HUDEP-2 (cell line): Measurements from ENCODE around the gene KISS1R.
A peak's percentile ranks its signal among the peaks of the same experiment; 100 is the strongest.
"Not testable (repeated sequence)": the region's sequence is repeated elsewhere in the genome, so short reads cannot be mapped to it uniquely, and the experiment has no call there.

ENCODE experiments used
- DNase-seq, 76 experiments: peaks; one replicate each; lab custom pipeline; 2025; ENCODE audit not compliant: unreplicated experiment in 76 of 76; lab: John Stamatoyannopoulos, UW

KISS1R gene

DNA sequence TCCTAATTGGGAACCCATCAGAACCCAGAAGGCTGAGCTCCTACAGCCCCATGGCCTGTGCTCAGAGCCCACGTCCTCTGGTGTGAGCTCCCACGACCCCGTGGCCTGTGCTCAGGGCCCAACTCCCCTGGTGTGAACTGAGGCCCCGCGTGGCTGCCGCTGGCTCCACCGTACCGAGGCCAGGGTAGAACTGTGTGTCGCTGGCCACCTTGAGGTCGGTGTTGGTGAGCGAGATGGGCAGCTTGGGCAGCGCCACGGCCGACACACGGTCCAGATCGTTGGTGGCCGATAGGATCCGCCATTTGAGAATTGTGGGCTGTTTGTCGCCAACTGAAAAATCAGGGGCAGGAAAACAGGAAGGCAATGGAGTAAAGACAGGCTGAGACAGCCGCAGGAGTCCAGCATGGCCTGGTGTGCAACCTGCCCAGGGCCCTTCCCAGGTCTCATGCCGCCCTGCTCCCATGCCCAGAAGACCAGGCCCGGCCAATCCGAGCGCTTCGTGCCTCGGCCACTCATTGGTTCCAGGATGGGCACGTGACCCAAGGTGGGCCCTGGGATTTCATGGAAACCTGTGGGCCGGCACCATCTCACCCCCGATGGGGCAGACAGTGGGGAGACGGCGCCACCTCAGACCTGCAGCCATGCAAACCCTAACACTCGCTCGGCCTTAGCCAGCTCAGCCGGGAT is 35.6 kb upstream of the KISS1R start:
- DNase-seq = no peak

DNA sequence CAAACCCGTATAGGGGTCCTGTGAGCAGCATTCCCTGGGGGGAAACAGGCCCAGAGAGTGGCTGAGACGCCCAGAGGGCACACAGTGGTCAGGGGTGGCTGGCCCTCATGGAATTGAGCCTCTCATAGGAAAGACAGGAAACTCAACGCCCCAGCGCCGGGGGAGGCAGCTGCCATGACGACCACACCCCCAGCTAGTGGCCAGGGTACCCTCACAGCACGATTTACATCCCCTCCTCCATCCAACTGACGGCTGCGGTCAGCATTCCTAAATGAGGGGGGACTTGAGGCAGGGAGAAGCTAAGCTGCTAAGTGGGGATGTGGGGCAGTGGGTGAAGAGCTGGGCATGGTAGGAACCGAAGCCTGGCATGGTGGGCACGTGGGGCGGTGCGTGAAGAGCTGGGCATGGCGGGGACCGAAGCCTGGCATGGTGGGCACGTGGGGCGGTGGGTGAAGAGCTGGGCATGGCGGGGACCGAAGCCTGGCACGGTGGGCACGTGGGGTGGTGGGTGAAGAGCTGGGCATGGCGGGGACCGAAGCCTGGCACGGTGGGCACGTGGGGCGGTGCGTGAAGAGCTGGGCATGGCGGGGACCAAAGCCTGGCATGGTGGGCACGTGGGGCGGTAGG is 34.1 kb upstream of the KISS1R start:
- no peak for DNase-seq

DNA sequence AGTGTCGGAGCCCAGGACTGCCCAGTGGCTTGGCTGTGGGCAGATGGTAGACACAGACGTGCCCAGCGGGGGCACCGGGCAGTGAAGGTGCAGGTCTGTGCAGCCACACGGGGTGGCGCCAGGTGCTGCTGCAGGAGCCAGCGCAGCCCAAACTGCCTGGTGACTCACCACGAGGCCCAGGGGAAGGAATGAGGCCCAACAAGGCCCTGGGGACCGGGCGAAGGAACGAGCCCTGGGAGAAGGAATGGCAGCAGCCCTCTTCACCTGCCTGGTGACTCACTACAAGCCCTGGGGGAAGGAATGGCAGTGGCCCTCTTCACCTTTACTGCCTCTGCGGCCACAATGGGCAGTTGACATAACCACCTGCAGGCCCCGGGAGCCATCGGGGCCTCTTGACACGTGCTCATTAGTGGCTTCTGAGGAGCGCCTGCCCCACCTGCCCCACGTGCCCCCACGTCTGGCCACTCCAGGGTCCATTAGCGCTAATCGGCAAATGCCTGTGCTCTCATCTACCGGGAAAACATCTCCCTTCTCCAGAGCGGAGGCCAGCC is 33.4 kb upstream of the KISS1R start:
- no peak for DNase-seq

DNA sequence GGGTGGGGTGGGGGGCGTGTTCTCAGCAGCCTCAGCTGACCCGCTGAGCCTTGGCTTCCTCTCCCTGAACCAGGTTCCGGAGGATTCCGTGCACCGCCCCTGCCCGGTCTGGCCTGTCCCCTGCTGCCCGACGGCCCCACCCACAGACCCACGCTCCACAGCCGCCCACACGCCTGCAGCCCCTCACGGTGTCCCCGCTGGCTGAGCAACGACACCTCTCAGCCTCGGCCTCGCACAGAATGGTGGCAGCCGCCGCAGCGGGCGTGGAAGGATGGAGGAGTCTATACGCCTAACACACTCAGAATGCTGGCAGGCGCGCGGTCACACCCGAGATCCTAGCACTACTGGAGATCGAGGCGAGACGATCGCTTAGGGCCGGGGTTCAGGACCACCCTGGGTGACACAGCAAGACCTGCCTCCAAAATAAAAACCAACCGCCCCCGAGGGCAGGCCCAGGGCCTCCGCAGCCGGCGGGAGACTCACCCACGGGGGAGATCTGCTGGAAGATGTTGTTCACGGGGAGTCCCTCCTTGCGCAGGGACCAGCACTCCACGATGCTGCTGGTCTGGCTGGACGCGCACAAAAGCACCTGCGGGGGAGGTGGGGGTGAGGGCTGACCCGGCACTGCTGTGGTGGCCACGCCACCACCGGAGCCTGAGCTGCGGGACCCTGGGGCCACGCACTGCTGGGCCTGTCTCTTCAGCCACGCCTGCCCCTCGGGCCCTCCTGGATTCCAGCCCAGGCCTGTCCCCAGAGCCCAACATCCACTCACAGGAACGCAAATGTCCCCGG is 32.5 kb upstream of the KISS1R start:
- no peak for DNase-seq

DNA sequence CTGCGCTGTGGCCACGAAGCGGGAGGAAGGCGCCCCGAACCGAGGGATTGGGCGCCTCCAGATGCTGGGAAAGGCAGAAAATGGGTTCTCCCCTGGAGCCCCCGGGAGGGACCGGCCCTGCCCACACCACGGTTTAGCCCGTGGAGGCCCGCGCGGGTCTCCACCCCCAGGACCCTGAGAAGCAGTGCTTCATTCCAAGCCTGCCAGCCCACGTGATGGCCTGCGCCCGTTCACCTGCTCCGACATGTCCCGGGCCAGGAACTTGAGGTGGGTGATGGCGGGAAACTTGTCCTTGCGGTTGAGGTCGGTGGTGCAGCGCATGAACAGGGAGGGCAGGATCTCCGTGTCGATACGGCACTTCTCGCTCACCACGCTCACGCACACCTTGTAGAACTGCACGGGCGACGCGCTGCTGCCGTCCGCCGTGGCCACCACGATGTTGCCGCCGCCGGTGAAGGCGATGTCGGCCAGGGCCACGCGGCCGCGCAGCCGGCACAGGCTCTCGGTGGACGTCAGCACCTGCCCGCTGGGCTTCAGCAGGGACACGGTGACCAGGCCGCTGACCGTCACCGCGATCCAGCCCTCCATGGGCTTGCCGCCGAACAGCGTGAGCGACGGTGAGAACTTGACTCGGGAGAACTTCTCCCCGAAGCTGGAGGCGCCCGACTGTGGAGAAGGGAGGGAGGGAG is 31.5 kb upstream of the KISS1R start:
- no peak for DNase-seq

DNA sequence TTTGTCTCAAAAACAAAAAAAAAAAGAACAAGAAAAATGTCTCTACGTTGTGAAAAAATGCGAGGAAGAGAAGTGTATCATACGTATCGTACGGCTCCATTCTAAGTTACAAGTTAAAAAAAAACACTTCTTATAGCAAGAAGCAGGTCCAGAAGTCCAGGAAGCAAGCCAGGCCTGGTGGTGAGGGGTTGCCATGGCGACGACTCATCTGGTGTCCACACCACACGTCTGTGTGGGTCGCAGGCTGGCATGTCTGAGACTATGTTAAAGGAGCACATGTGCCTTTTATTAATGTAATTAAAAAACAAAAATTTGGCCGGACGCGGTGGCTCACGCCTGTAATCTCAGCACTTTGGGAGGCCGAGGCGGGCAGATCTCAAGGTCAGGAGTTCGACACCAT is 30.1 kb upstream of the KISS1R start:
- no peak for DNase-seq

DNA sequence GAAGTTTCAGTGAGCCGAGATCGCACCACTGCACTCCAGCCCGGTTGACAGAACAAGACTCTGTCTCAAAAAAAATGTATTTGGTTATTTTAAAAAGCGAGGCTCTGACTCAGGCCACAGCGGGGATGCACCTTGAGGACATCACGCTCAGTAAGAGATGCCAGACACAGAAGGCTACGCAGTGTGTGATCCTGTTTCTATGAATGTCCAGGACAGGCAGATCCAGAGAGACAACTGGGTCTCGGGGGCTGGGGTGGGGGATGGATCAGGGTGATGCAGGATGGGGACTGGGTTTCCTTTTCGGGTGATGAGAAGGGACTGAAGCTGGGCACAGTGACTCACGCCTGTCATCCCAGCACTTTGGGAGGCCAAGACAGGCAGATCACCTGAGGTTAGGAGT is 29.5 kb upstream of the KISS1R start:
- DNase-seq = no peak

DNA sequence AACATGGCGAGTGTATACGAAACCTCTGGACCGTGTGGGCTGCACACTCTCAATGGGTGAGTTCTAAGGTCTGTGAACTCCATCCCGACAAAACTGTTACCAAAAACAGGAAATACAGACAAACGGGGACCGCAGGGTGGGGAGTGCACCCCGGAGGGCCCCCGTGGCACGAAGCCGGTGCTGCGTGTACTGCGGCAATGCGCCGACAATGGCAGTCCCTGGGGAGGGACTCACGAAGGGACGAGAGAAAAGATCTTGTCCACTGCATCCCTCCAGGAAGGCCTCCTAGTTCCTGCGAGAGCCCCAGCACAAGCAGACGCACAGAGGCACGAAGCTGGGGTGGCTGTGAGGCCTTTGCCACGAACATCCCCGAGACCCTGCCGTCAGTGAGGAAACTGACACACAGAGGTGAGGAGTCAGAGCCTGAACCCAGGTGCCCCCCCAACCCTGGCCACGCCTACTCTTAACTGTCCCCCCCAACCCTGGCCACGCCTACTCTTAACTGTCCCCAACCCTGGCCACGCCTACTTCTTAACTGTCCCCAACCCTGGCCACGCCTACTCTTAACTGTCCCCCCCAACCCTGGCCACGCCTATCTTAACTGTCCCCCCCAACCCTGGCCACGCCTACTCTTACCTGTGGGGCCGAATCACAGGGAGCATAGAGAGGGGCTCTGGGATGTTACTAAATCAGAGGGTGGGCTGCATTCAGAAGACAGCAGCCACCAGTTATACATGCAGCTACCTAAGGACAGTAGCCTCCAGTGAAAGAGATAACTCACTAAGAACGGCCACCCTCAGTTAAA is 28.4 kb upstream of the KISS1R start:
- peak in 54 of 76 experiments; percentile 16 to 79 (median 60) for DNase-seq

DNA sequence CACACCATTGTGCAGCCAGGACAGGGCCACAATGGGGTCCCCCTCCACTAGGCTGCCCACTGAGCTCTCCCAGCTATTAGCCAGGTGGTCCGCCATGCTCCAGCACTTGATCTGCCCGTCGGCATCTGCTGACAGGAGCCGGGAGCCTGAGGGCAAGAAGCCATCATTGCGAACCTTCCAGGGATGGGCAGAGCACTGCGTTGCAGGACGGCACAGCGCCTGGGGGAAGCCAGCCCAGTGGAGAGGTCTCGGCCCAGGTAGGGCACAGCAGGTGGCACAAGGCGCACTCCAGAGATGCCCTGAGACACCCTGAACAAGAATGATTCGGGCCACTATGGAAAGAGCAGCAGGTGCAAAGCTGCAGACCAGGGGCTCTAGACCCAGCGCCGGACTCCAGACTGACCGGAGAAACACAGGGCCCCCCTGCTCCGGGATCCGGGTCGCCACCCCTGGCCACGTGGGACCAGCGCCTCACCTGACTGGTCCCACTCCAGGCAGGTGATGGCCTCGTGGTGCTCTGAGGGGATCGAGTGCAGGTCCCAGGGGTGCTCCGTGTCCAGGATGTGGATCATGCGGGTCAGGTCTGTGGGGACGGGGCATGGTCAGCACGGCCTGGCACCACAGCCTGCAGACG is 27.4 kb upstream of the KISS1R start:
- DNase-seq = no peak

DNA sequence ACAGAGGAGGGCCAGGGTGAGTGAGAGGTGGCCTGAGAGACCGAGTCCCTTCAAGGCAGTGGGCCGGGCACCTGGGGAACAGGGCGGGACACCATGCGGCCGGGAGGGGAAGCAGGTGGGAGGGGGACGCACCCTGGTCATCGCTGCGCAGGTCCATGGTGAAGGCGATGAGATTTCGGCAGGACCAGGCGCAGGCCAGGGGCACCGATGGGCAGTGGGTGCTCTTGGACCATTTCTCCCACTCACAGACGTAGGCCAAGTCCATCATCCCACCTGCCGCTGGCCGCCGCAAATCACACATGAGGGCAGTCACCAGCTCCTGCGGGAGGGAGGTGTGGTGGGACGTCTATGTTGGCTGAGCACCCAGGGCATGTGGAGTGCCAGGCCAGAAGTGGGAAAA is 26.3 kb upstream of the KISS1R start:
- DNase-seq = no peak

DNA sequence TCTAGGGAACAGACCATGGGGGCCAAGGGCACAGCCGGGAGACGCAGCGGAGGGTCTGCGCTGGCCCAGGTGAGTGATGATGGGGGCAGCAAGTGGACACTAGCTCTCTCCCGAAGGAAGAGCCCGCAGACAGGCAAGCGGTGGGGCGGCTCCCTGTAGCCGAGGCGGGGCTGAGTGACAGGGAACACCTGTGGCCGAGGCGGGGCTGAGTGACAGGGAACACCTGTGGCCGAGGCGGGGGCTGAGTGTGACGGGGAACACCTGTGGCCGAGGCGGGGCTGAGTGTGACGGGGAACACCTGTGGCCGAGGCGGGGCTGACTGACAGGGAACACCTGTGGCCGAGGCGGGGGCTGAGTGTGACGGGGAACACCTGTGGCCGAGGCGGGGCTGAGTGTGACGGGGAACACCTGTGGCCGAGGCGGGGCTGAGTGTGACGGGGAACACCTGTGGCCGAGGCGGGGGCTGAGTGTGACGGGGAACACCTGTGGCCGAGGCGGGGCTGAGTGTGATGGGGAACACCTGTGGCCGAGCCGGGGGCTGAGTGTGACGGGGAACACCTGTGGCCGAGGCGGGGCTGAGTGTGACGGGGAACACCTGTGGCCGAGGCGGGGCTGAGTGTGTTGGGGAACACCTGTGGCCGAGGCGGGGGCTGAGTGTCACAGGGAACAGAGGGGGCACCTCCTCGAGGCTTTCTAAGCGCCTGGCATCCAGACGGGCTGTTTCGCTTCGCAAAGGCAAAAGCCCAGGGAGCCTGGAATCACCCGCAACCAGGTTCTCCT is 25.5 kb upstream of the KISS1R start:
- DNase-seq = not testable (repeated sequence)

DNA sequence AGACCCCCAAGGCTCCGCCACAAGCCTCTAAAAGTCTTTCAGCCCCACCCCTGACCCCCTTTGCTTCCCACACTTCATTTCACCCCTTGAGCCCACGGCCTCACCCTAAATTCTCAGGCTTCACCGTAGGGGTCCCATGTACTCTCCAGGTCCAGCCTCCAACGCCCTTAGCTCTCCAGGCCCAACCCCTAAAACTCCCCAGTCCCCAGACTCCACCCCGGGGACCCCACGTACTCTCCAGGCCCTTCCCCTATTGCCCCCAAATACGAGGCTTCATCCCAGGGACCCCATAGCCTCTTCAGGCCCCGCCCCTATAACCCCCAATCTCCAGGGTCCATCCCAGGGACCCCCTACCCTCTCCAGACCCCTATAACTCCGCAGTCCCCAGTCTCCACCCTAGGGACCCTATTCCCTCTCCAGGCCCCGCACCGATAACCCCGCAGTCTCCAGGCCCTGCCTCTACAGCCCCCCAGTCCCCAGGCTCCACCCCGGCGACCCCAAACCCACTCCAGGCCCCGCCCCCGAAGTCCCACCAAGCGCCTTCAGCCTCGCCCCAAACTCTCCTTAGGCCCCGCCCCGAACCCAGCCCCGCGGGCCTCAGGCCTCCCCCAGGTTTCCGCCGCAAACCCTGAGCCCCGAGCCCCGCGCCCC is 24.8 kb upstream of the KISS1R start:
- peak in 11 of 76 experiments; percentile 23 to 56 (median 48) for DNase-seq

DNA sequence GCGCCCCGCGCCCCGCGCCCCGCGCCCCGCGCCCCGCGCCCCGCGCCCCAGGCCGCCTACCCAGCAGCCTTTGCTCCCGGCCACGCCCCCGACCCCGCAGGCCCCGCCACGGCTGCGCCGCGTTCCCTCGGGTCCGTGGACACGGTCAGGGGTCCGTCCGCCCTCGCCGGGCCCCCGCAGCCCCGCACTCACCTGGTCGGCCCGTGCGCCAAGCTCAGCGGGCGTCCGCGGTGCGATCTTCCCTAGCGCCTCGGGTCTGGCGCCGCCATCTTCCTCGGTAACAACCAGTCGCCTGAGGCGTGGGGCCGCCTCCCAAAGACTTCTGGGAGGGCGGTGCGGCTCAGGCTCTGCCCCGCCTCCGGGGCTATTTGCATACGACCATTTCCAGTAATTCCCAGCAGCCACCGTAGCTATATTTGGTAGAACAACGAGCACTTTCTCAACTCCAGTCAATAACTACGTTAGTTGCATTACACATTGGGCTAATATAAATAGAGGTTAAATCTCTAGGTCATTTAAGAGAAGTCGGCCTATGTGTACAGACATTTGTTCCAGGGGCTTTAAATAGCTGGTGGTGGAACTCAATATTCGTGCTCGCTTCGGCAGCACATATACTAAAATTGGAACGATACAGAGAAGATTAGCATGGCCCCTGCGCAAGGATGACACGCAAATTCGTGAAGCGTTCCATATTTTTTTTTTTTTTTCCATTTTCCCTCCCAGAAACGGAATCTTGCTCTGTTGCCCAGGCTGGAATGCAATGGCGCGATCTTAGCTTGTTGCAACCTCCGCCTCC is 24.0 kb upstream of the KISS1R start, which contains the start of the genes MED16 and RNU6-9:
Gene MED16, minus strand, starts transcription at position 294 of the 796 bp plus-strand sequence. CDS start 2,056 bp downstream, outside the sequence.
Gene RNU6-9, plus strand, starts transcription at position 591 of the 796 bp plus-strand sequence.
- peak in 72 of 76 experiments; percentile 61 to 96 (median 91) for DNase-seq

DNA sequence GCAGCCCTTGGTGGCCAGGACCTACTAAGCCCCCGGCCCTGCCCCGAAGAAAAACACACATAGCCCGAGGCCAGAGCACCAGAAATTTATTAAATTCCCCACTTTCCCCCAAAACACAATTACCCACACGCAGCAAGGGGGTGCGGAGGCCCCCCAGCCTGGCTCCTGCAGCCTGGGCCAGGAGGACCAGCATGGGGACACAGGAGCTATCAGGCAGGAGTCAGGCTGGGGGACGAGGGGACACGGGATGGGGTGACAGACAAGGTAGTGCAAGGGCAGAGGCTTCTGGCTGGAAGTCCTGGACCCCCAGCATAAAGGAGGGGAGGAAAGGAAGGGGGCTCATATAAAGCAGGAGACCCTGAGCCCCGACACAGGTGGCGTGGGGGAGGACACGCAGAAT is 20.7 kb upstream of the KISS1R start:
- DNase-seq = no peak

DNA sequence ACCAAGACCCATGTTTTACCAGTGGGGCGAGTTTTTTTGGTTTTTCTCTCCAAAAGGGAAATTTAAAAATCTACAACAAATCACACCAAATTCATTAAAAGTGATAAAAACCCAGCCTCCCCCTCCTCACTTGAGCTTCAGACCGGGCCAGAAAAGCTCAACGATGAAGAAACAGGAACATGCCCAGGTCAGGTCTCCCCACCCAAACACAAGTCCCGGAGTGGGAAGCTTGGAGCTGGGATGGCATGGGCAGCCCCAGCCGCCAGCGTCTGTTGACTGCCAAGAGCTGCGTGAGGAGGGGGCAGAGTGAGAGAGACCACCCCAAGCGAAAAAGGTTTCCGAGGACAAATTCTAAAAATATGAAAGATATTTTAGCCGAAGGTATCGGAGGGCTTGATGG is 20.1 kb upstream of the KISS1R start:
- no peak for DNase-seq

DNA sequence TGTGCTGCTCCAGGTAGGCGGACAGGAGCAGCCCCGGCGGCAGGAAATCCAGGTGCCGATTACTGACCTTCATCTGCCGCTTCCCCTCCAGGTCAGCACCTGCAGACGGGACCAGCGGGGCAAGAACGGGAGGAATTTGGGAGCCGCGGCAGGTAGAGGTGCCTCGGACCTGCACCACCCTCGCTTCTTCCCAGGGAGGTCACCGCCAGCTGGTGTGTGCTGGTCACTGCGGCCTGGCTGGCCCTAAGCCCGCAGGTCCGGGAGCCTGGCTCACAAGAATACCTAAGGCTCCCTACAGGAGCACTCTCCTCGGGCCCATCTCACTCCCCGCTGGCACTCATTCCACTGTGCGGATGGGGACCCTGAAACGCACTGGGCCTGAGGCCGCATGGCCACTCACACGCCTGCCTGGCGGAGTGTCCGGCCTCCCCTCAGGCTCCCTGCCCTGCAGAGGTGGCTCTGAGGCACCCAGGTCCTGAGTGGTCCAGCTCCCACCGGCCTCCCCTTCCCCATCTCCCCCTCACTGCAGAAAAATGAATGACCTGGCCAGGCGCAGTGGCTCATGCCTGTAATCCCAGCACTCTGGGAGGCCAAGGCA is 19.6 kb upstream of the KISS1R start:
- no peak for DNase-seq

DNA sequence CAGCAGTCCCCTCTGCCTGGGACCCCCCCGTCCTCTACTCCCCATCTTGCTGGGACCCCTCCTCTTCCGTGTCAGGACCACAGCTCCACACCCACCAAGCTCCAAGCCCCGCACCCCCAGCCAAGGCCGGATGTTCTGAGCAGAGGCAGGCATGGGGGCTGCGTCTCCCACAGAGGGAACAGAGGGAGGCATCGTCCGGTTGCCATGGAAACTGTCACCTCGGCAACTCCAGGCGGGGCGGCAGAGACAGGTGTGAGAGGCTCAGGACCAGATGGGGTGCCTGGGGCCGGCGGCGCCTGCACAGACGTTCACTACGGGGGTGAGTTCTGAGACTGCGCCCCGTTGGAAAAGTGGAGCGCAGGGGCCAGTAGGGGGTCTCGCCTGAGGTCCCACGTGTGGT is 18.5 kb upstream of the KISS1R start:
- peak in 1 of 76 experiments; percentile 32 for DNase-seq
